SU-DHL-6 (cell line): ENCODE data around the gene KDM1B.

Experiments
- H2AFZ ChIP-seq: fragments of 200-600 bp; sonication (generic); 2 replicates; pipeline ENCODE4 v1.6.1; 2014; ENCODE audit warnings: low read depth, mild to moderate bottlenecking, moderate library complexity, mixed read lengths, antibody characterized with exemption, low read length; ENCODE audit not compliant: severe bottlenecking
- H3F3A ChIP-seq: fragments of 200-600 bp; shearing (Covaris generic); 2 replicates; pipeline ENCODE4 v1.6.0; 2016; ENCODE audit warnings: antibody characterized with exemption, mild to moderate bottlenecking; ENCODE audit not compliant: insufficient read depth
- H3K27ac ChIP-seq: fragments of 200-600 bp; sonication (generic); 2 replicates; pipeline ENCODE4 v1.5.1; 2016; ENCODE audit warnings: low read depth, mild to moderate bottlenecking, low read length, moderate library complexity, mixed read lengths
- H3K27me3 ChIP-seq: fragments of 200-600 bp; sonication (generic), shearing (Covaris generic); 2 replicates; pipeline ENCODE4 v1.6.0; 2014; ENCODE audit warnings: mild to moderate bottlenecking, low read length
- H3K36me3 ChIP-seq: fragments of 200-600 bp; sonication (generic); 2 replicates; pipeline ENCODE4 v1.6.1; 2014; ENCODE audit warnings: mild to moderate bottlenecking, low read length, mixed read lengths
- H3K4me2 ChIP-seq: fragments of 300-600, 200-600 bp; shearing (Covaris generic), sonication (generic); 2 replicates; pipeline ENCODE4 v1.6.0; 2014; ENCODE audit warnings: low read length, low read depth, mild to moderate bottlenecking; ENCODE audit not compliant: poor library complexity, severe bottlenecking
- H3K4me3 ChIP-seq: fragments of 200-600 bp; sonication (generic); 2 replicates; pipeline ENCODE4 v1.5.1; 2014; ENCODE audit warnings: antibody characterized with exemption, low read length, mild to moderate bottlenecking, mixed read lengths; ENCODE audit not compliant: insufficient read depth, poor library complexity, severe bottlenecking
- H3K79me2 ChIP-seq: fragments of 200-600 bp; sonication (generic); 2 replicates; pipeline ENCODE4 v1.6.1; 2014; ENCODE audit warnings: mild to moderate bottlenecking, low read length, moderate library complexity; ENCODE audit not compliant: insufficient read depth
- H3K9ac ChIP-seq: fragments of 200-600 bp; sonication (generic); 2 replicates; pipeline ENCODE4 v1.7.0; 2014; ENCODE audit warnings: mild to moderate bottlenecking, low read length
- H3K9me2 ChIP-seq: fragments of 200-600 bp; sonication (generic); replicated peaks from 2 replicates; pipeline ENCODE4 v1.6.1; 2014; ENCODE audit warnings: low read length; ENCODE audit not compliant: insufficient read depth
- H3K9me3 ChIP-seq: fragments of 200-600 bp; sonication (generic); 2 replicates; pipeline ENCODE4 v1.6.1; 2014; ENCODE audit warnings: low read length, mixed read lengths; ENCODE audit not compliant: insufficient read depth
- H4K20me1 ChIP-seq: fragments of 200-600 bp; sonication (generic); 2 replicates; pipeline ENCODE4 v1.6.1; 2014; ENCODE audit warnings: low read depth, mild to moderate bottlenecking, antibody characterized with exemption, low read length, moderate library complexity, mixed read lengths
- EZH2phosphoT487 ChIP-seq: fragments of 200-600 bp; sonication (generic), shearing (Covaris generic); conservative IDR thresholded peaks from 2 replicates; pipeline ENCODE4 v1.6.1; 2018; ENCODE audit warnings: mild to moderate bottlenecking, antibody characterized with exemption, low read length, moderate library complexity, mixed read lengths
- TF ChIP-seq, protein P1 (sequence below): fragments of 200-600 bp; sonication (generic); IDR thresholded peaks from one replicate; pipeline ENCODE4 v1.5.1; 2017; ENCODE audit warnings: antibody characterized with exemption, mild to moderate bottlenecking, low read length, moderate library complexity; ENCODE audit not compliant: insufficient read depth, poor library complexity, severe bottlenecking

The KDM1B gene

DNA sequence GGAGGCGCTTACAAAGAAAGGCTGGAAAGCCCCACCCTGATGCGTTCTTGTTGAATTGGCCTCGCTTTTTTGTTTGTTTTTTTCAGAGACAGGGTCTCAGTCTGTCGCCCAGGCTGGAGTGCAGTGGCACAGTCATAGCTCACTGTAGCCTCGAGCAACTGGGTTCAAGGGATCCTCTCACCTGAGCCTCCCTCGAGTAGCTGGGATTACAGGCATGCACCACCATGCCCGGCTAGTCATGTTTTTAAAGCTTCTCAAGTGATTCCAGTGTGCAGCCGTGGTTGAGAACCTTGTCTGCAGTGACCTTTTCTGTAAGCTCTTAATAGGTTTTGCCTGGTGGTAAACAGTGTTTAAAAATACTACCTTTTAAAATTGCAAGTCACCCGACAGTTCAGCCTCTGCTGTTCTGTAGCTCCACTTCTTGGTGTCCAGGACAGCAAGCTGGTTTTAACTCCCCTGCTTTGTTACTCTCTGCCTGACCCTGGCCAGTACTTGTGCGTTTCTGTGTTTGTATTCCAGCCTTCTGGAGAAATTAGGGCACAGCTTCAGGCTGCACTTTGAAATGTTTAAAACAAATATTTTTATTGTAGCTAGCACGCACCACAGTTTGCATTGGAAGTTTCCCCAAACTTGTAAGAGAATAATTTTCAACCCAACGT, 54.4 kb downstream of the KDM1B start:
- Histone ChIP-seq H3K4me3 (no peak overlapping the region), H3K27ac (no peak overlapping the region), H3K9ac (no peak overlapping the region), H3F3A (0 out of 2 replicates have a peak, but pooled peaks cover 5% of the 10 kb centered on the region), H4K20me1 (no peaks in the 10 kb centered on the region), H2AFZ (no peak overlapping the region), H3K9me2 (no peaks in the 10 kb centered on the region), H3K79me2 (no peaks in the 10 kb centered on the region), H3K9me3 (no peaks in the 10 kb centered on the region), H3K36me3 (no peaks in the 10 kb centered on the region), H3K27me3 (no peaks in the 10 kb centered on the region), H3K4me2 (no peak overlapping the region)
- no peak for TF ChIP-seq EZH2phosphoT487
- TF ChIP-seq, protein P1, sequence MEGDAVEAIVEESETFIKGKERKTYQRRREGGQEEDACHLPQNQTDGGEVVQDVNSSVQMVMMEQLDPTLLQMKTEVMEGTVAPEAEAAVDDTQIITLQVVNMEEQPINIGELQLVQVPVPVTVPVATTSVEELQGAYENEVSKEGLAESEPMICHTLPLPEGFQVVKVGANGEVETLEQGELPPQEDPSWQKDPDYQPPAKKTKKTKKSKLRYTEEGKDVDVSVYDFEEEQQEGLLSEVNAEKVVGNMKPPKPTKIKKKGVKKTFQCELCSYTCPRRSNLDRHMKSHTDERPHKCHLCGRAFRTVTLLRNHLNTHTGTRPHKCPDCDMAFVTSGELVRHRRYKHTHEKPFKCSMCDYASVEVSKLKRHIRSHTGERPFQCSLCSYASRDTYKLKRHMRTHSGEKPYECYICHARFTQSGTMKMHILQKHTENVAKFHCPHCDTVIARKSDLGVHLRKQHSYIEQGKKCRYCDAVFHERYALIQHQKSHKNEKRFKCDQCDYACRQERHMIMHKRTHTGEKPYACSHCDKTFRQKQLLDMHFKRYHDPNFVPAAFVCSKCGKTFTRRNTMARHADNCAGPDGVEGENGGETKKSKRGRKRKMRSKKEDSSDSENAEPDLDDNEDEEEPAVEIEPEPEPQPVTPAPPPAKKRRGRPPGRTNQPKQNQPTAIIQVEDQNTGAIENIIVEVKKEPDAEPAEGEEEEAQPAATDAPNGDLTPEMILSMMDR, result no peak

DNA sequence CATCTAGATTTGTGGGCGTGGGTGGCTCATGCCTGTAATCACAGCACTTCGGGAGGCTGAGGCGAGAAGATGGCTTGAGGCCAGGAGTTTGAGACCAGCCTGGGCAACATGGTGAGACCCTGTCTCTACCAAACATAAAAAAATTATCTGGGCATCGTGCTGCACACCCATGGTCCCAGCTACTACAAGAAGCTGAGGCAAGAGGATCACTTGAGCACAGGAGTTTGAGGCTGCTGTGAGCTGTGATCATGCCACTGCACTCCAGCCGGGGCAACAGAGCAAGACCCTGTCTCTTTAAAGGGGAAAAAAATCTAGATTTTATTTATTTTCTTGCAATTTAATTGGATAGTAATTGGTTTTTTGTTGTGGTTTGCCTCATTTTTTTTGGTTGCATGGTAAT, 55.5 kb downstream of the KDM1B start:
- no peak overlapping the region for H3K27ac ChIP-seq
- no peaks in the 10 kb centered on the region for H3K27me3 ChIP-seq
- no peak overlapping the region for H2AFZ ChIP-seq
- no peak overlapping the region for H3K4me2 ChIP-seq
- TF ChIP-seq, protein P1, result no peak
- no peak for TF ChIP-seq EZH2phosphoT487
- H3K36me3 ChIP-seq, result no peaks in the 10 kb centered on the region
- no peaks in the 10 kb centered on the region for H3K79me2 ChIP-seq
- peaks cover 8% of the 10 kb centered on the region; the same call in 1 of the 2 replicates for H3F3A ChIP-seq
- H3K9me3 ChIP-seq, result no peaks in the 10 kb centered on the region
- no peaks in the 10 kb centered on the region for H3K9me2 ChIP-seq
- H3K9ac ChIP-seq, result no peak overlapping the region
- H4K20me1 ChIP-seq, result no peaks in the 10 kb centered on the region
- no peak overlapping the region for H3K4me3 ChIP-seq

DNA sequence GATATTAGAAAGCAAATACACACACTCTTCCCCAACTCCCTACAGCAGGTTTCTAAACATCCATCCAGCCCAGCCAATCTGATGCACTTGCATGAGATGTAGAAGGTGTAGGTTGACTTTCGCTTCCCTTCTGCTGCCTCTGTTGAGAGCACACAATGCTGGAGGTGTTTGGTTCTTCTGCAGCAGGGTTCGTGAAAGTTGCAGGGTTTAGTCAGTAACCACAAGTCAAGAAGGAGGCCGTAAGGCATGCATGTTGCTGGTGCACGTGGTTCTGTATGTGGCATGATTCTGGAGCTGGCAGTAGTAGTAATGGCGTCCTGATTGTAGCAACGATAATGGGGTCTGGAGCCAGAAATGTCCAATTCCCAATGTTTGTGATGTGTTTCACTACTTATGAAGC, 56.1 kb downstream of the KDM1B start:
- TF ChIP-seq, protein P1, result no peak
- no peak for TF ChIP-seq EZH2phosphoT487
- H3F3A ChIP-seq, result peaks cover 10% of the 10 kb centered on the region; the same call in 1 of the 2 replicates
- no peaks in the 10 kb centered on the region for H3K9me3 ChIP-seq
- H3K79me2 ChIP-seq, result no peaks in the 10 kb centered on the region
- H2AFZ ChIP-seq, result no peak overlapping the region
- no peaks in the 10 kb centered on the region for H3K9me2 ChIP-seq
- H3K36me3 ChIP-seq, result no peaks in the 10 kb centered on the region
- no peak overlapping the region for H3K9ac ChIP-seq
- no peaks in the 10 kb centered on the region for H3K27me3 ChIP-seq
- H3K27ac ChIP-seq, result no peak overlapping the region
- H4K20me1 ChIP-seq, result no peaks in the 10 kb centered on the region
- H3K4me3 ChIP-seq, result no peak overlapping the region
- H3K4me2 ChIP-seq, result no peak overlapping the region
